Activated CD8-positive, alpha-beta memory T cell treated with anti-CD3 and anti-CD28 coated beads, Interleukin-2, amount 50 U/mL, for 24 hours (primary cell): ENCODE measurements around the gene TP53I13.

Experiments
- DNase-seq: peaks from one replicate; pipeline ENCODE4 v3.0.0-alpha.2; 2020; ENCODE audit errors: extremely low read depth

Gene TP53I13

DNA sequence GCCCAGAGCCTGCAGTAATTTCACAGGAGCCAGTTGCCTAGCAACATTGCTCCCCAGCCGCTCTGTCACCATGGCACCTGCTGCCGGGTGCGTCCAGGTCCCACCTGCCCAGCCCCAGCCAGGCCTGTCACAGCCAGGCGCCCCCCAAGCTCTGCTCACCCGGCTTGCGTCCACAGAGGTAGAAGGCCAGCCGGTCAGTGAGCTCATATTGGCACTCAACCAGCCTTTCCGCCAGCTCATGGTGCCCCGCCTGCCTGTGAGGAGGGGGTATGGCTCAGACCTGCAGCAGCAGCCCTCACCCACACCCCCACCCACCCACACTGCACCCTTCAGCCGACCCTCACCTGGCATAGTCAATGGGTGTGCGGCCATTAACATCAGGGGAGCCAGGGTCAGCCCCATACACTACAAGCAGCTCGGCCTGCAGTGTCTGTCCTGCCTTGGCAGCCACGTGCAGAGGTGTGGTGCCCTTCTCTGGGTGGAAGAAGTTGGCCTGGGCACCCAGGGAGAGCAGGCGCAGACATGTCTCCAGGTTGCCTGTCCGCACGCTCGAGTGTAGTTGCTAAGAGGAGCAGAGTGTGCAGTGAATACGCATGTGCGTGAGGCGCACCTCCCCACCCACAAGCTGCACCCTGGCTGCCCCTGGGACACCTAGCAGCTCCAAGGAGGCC lies 13.2 kb downstream of the TP53I13 start:
- no peak for DNase-seq

DNA sequence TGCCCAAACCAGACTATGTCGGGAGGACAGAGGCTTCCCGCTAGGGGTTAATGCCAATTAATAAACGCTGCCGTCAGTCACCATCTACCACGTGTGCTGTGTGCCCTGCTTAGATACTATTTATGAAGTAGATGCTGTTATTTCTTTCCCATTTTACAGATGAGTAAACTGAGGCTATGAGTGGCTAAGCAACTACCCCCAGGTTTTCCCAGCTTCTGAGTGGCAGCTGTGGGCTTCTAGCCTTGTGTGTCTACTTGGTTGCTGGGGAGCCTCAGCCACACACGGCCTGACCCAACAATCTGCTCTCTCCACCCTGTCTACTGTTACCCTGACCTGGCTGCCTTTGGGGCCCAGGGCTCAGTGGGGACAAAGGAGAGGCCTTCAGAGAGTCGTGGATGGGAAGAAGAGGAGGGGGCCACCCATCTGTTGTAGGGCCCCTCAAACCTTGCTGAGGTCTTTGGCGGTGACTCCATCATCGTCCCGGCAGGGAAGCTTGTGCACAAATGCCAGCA lies 13.8 kb downstream of the TP53I13 start:
- DNase-seq: no peak

DNA sequence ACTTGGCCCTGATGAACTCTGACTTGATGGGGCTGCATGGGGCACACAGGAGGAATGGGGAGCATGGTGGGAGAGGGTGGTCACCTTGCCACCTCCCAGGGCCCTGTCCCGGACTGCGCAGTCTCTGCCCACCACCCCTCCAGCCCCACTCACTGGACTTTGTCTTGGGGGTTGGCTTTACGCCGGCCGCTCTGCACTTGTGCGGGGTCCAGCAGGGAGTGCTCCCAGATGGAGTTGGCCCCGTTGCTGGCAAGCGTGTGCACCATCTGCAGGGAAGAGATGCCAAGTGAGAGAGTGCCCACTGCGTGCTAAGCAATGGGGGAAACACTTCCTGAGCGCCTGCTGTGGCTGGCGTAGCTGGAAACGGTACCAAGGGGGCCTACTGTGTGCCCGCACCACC lies 14.3 kb downstream of the TP53I13 start:
- DNase-seq: no peak

DNA sequence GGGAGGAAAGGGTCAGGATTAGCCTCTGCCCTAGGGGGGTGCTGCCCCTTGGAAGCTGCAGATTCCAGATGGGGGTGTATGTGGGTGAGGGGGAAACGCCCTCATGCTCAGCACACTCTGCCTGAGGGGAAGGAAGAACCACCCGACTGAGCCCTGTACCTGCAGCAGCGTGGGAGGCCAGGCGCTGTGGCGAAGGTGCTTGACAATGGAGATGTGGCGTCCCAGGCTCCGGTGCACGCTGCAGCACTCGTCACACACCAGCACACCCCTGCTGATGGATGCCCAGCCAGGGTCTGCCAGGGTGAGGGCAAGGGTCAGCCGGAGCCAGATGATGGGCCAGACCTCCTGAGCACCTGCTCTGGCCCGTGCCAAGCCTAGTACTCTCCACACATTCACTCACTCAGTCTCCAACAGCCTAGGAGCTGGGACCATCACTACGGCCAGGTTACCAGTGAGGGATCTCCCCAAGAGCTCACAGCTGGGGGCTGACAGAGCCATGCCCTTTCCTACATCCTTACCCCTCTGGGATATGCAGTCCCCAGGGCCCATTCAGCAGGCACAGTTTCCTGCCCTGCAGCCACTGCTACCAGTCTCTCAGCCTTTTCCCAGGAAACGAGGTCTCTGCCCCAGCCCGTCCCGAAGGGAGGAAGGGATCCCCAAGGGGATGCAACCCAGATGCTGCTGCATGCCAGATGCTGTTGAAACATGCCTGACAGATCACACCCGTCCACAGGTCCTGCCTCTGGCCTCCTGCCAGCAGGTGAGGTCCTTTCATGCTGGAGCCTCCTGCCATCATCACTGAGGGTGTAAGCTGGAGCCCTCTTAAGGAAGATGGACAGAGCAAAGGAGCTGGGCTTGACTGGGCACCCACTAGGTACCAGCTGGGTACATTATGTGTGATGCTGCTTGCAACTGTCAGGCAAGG lies 15.1 kb downstream of the TP53I13 start:
- DNase-seq: no peak

DNA sequence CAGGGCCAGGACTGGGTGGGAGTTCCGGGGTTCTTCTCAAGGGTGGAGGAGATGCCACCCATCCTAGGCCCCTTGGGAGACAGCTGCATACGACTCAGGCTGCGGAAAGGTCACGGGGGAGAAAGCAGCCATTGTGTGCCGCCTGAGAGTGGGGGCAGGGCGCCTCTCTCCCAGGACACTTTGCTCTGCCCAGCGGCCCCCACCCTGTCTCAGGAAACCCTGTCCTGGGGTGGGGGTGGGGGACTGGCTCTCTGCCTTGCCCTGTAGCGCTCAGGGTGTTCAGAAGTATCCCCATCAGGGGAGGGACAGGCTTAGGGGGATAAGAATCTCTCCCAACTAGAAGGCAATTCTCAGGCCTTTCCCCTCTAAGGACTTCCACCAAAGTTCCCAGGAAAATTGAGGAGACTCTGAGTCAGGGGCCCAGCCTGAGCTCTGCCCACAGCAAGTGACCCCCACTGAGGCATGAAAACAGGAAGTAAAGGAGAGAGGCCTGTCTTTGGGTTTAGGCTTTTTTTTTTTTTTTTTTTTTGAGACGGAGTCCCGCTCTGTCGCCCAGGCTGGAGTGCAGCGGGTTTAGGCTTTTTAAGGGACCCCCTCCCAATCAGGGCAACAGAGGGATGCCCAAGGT lies 16.1 kb downstream of the TP53I13 start:
- no peak for DNase-seq

DNA sequence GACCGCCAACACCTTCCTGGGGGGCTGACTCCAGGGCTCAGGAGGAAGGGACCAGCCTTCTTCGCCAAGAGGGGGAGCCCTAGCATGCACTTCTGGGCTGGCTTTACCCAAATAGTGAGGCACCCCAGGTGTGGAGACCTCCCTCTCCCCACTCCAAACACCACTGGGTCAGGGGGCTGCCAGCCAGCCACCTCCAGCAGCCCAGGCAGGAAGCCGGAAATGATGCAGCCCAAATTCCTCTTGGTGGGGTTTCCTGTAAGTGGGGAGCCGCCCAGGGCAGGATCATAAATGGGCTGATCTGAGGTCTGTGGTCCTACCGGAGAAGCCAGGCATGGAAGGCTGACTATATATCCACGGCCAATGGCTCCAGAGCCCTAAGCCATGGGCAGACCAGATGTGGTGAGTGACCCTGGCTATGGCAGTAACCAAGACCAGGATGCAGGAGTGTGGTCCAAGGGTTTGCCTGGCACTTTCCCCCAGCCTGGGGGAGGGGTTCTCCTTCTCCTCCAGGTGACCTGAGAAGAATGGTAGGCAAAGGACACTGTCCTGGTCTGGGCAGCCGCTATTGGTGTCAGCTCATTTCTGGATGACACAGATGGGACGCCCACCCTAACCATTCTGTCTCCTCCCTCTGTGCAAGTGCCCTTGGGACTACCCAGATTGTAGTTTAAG lies 16.7 kb downstream of the TP53I13 start:
- no peak for DNase-seq

DNA sequence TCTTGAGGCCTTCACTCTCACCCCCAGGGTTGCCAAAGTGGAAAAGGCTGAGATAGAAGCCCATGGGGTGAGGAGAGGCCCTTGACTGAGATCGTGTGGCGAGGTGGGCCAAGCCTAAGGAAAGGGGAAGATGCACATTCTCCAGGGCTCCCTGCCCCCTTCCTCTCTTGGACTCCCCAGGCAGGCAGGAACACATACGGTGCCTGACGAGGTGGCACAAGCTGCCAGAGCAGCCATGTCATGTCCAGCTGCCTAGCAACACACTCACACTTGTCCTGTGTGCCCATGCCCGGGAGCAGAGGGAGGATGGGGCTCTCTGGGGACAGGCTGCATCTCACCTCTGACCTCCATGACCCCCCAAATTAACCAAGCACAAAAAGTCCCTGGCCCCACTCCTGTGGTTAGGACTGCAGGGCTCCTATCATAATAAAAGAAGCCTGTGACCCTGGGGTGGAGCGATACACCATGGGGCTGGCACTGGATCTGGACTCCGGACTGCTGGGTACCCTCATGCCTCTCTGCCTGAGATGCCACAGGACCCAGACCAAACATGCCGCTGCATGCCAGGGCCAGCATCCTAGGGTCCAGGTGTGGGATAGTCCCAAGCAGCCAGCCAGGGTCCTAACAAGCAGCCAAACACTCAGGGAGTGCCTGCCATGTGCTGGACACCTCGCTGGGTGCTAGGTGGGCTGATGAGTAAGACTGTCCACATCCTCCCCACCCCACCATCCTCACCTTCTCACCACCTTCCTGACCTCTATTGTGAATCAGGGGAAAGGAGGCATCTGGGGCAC lies 18.4 kb downstream of the TP53I13 start:
- no peak for DNase-seq

DNA sequence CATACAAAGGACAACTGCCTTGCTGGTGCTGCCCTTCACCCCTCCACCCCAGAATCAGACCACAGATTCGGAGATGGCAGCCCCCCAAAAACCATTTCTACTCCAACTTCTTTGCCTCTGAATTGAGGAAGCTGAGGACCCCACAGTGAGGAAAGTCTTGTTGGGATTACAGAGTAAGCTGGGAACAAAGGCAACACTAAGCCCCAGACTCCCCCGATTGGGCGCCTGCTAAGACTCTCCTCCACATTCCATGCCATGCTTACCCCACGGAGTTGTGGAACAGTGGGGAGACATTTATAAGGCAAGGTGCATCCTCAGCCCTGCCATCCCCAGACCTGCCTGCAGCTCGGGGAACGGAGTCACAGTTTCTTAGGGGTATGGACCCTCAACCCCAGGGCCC lies 19.1 kb downstream of the TP53I13 start:
- no peak for DNase-seq

DNA sequence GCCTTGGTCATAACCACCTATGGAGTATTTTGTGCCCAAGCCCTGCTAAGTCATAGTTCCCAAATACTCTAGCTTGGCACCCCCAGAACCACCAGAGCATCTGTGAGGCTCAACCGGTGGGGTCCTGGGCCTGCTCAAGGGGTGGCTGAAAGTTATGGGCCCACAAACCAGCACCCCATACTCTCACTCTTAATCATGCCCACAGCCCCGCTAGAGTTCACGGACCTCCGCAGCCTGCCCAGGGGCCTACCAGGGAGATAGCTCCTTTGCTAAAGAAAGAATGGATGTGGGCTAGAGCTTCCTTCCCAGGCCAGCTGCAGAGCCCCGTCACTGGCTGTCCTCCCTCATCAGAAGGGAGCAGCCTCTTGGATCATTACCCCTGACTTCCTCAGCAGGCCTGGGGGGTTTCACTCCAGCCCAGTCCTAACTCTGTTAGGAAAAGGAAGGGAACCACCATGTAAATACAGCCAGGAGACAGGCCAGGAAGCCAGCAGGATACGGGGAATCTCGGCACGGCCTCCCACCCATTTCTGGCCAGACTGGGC lies 19.6 kb downstream of the TP53I13 start:
- no peak for DNase-seq

DNA sequence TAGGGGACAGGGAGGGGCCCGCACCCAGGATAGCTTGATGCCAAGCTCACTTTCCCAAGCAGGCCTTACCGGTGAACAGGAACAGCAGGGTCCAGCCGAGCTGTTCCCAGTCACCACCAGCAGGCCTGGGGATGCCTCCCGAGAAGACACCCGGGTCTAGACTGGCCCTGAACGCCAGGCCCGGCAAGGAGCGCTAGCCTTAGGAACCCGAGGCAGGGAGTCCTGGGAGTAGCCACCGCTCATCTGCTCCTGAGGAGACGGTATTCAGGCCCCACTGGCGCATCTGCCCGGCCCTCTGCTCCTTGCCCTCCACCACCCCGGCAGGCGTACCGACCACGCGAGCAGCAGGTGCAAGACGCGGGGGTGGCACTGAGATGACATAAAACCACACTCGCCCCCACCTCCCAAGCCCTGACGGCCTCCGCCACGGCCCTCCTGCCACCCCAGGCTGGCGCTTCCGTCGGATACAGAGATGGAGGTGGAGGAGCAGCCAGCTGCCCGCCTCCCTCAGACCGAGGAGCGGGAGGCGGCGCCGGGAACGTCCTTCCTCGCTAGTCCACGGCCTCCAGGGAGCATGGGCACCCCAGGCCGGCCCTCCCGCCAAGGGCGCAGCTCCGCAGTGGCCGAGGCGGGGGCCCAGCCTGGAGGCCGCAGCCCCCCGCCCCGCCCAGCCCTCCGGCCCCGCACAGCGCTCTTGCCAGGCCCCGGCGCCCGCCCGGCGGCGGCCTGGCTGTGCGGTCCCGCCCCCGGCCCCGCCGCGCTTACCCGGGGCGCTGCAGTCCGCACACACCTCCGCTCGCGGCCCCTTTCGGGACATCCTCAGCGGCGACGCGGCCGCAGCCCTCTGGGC lies 20.3 kb downstream of the TP53I13 start:
- DNase-seq: no peak

DNA sequence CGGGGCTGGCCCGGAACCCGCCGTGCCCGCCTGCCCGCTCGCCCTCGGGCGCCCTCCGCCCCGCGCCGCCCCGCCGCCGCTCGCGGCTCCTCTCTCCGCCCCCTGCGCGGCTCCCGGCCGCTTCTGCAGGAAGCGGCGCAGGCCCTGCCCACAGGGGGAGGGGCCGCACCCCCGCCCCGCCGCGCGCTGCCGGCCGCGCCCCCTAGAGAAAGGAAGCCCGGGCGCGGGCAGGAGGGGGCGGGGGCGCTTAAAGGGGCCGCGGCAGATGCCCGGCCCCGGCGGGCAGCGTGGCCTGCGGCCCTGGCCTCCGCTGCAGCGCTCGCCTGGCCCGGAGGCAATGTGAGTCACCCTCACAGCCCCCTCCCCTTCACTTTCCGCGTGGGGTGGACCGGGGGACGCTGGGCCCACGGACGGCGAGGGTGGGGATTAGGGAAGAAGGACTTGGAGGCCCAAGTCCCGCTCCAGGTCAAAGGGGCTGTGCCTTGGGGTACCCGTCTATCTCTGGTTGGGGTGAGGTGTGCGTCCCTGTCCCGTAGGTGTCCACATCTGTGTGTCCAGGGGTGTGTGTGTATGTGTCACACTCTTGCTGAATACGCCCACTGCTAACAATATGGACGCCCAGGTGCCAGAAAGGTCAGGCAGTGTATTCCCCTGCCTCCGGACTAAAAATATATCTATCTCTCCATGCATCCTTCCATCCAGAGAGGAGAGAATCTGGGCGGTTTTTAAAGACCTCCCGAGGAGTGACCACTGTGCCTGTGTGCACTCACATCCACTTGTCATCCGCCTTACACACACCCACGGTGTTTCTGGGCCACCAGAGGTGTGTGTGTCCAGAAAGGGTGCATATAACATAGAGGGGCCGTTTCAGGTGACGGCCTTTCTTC lies 21.3 kb downstream of the TP53I13 start, which contains the start of gene GIT1:
Gene GIT1 (minus strand): TSS at position 125 of the 887 bp plus-strand sequence. CDS start 270 bp downstream, outside the sequence.
- no peak for DNase-seq

DNA sequence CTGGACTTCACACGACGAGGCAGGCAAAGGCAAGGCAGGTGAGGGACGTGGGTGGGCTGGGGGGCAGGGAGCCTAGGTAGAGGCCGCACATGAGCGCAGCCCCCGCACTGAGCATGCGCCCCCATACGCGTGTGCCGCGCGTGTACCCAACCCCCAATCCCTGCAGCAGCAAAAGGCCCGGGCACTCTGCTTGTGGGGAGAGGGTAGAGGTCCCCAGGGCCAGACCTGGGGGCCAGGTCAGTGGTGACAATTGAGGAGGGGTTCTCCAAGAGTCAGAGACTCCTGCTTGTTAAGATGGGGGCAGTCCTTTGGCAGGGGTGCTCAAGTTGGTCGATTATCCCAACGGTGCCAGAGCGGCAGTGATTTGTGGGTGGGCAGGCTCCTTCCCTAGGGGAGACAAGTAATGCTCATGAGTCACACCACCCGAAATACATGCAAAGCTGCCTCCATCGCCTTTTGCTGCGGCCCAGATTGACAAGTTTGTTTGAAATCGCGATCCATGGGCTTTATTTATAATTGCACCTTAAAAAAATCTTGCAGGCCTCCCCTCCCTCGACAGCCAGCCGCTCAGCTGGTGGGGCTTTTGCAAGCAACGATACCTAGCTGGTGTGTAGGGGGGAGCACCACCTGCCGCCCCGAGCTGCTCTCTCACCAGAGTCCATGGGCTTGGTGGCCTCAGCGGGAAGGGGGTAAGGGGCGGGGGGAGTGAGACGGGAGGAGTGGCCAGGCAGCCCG lies 22.1 kb downstream of the TP53I13 start:
- DNase-seq: no peak

DNA sequence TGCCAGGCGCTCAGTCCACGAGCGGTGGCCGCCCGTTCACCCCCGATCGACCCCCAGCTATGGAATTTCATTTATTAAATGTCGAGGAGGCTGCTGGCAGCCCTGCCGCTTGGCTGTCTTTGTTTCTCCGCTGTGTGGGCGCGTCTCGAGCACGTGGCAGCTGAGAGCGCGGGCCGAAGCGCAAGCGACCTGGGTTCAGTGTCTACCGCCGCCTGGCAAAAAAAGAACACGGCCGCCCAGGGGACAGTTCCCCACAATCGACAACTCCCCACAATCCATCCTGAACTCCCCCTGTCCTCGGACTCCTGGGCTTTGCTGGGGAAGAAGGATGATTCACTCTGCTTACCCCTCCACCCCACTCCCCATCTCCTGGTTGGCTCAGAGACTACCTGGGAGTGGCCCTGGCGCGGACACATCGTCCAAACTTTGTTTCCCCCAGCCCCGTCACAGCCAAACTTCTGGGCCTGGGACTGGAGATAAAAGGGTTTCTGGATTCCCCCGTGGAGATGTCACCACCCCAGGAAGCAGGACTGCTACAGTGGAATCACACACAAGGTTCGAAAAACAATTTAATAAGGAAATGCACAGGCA lies 22.7 kb downstream of the TP53I13 start:
- no peak for DNase-seq

DNA sequence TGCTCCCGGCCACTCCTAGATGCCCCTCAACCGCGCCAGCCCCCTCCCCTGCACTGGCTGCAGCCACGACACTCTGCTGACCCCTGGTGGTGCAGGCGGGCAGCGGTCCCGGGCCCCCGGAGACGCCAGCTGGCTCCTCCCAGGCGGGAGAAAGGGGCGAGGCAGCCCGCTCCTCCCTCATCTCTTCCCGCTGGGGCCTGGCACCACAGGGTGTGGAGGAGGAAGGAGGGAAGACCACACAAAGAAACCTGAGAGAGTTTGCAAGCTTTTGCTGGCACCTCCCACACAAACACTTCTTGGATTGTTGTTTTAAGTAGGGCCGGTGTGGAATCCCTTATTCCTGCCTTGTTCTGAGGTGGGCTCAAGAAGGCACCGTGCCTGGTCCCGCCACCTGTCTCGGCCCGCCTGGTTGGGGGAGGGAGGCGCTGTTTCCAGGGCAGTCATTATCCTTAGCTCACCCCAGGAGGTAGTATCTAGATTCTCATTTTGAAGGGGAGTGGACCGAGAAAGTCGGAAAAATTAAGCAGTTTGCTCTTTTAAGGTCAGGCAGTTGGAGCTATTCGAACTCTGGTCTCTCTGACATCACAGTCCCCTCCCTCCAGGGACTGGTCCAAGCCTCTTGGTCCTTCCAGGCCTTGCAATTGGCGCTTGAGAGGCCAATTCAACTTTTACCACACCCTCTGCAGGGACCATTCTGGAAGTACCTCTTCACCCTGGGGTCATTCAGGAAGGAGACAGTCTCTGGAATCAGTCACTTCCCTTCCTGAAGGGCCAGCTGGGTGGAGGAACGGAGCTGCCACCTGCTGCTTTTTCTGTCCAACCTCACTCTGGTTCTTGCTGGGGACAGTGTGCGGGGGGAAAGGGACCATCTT lies 23.5 kb downstream of the TP53I13 start:
- DNase-seq: no peak

DNA sequence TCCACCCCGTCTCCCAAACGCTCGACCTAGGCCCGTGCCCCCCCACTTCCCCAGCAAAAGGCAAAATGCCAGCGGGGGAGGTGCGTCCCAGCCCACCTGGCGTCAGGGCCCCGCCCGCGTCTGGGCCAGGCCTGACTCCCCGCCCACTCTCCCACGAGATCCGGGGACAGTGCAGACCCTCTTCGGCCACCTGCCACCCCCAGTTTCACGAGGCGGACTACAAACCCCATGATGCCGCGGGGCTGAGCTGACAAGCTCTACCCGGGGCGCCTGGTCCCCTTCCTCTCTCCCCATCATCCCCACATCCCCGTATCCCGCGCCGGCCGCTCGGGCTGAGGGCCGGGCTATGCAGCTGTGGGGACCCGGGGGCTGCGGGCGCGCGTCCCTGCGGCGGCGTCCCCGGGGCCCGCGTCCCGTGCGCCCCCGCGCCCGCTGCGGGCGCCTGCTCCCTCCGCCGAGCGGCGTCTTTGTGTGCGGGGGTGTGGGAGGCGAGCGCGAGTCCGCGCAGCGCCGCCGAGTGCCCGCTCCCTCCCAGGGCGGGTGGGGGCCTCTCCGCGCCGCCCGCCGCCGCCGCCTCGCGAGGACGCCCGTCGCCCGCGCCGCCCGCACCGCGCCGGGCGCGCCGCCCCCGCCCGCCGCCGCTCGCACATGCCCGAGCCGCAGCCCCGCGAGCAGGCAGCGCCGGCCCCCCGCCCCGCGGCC lies 24.5 kb downstream of the TP53I13 start, which contains the start of gene ANKRD13B:
Gene ANKRD13B (plus strand): TSS at position 283 of the 702 bp plus-strand sequence. CDS start 490 bp downstream, outside the sequence.
- DNase-seq: no peak
